GM18511 (cell line): ENCODE measurements around the gene STAP1.
A peak's percentile ranks its signal among the peaks of the same experiment; 100 is the strongest.

Source experiments
- ATAC-seq: cut with Tn5 transposase; IDR thresholded peaks from one replicate; pipeline ENCODE4 v1.9.1; 2021; ENCODE audit warnings: mild to moderate bottlenecking, moderate library complexity; ENCODE audit not compliant: unreplicated experiment

STAP1 gene

DNA sequence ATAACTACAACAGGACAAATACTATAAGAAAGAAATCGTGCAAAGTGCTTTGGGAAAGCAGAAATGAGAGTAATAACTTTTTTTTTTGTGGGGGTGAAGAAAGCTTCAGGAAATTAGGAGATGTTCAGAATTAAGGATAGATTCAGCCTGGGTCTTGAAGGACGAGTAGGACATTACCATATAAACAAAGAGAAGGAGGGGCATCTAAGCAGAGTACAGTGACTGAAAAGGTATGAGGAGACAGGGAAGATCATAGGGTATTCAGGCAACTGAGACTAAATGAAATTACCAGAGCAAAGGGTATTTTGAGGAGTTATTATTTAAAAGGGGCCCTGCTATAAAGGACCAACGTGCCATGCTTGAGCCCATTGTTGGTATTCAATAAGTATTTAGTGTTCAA is 3.1 kb upstream of the STAP1 start:
- ATAC-seq: no peak

GRCh38 chr4:67556436-67556835 is 2.1 kb upstream of the STAP1 start:
- ATAC-seq: no peak

DNA sequence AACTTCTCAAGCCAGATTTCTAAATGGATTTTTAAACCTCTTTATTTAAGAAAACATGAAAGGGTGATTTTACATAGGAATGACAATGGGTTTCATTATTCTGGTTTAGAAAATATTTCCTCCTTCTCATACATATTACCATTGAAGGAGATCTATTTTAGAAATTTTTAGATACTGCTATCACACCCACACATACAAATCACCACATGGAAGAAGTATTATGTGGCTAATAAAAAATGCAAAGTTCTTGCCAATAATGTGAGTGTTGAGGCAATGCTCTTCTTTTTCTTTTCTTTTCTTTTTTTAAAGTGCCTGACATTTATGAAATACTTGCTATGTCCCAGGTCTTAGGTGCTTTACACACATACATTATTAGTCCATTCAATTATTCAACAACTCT is 6.8 kb downstream of the STAP1 start:
- ATAC-seq: no peak

DNA sequence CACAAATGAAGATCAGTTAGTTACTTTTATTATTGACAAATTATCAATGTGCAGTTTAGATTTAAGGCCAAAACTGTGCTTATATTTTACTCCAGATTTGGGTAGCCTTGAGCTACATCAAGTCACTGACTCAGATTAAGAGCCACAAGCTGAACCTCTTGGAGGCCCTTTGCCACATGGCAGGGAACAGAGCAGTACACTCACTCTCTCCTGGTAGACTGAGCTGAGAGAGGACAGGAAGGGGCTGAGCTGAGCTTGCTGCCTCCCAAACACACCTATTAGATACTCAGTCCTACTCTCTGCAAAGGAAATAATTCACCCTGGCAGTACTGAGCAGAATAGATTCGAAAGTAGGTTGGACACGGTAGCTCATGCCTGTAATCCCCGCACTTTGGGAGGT is 7.8 kb downstream of the STAP1 start:
- no peak for ATAC-seq

DNA sequence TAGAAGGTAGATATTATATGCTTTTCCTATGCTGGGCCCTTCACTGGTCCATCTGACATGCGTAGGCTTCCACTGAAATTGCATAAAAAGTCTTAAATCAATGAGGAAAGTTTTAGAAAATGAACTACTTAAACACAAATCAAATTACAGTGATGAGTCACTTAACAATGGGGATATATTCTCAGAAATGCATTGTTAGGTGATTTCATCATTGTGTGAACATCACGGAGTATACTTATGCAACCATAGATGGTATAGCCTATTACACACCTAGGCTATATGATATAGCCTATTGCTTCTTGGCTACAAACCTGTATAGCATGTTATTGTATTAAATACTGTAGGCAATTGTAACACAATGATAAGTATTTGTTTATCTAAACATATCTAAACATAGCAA is 10.3 kb downstream of the STAP1 start:
- no peak for ATAC-seq

GRCh38 chr4:67570537-67570936 is 12.0 kb downstream of the STAP1 start:
- no peak for ATAC-seq

DNA sequence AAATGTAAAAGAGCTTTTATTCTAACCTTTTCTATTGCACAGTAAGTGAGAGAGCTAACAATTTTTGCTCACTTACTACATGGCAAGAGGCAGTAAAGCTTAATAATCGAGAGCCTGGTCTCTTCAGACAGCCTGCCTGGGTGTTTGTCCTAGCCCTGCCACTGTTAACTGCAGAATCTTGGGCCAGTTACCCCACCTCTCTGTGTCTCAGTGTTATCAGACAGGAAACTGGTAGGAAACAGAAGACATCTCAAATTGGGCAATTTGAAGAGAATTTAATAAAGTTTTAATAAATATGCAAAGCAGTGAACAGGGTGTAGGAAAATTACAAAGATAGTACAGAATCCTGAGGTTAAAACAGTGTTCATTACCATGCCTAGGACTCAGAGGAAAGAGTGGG is 13.4 kb downstream of the STAP1 start:
- ATAC-seq: no peak

GRCh38 chr4:67573193-67573592 is 14.7 kb downstream of the STAP1 start:
- no peak for ATAC-seq

- ATAC-seq: peak; percentile 92
Measured at GRCh38 chr4:67575232-67576058, 16.9 kb downstream of the STAP1 start.

DNA sequence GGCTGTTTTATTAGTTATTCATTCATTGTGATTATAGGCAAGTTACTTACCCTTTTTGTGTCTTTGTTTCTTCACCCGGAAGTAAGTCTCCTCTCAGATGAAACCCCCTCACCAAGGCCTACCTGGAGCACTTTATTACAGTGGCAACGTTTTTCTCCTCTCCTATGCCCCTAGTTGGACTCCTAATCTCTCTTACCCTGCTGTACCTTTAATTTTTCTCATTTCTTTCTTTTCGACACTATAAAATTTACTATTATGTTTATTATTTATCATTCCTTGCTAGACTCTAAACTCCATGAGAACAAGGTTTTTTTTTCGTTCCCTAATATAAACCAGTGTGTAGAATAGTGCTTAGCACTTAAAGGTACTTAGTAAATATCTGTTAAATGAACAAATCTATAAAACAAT is 17.5 kb downstream of the STAP1 start:
- peak; percentile 5 for ATAC-seq

DNA sequence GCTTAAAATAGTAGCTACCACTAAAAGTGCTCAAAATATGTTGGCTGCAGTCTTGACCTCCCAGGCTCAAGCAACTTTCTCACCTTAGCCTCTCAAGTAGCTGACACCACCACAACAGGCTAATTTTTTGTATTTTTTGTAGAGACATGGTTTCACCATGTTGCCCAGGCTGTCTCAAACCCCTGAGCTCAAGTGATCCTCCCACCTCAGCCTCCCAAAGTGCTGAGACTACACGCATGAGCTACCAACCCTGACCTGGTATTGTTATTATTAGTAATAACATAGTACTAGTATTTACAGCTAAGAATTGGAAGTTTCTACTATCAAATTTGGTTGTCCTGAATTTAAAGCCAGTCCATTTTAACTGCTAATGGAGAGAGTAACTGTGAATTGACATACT is 18.0 kb downstream of the STAP1 start:
- ATAC-seq: peak; percentile 51

- peak; percentile 29 for ATAC-seq
Measured at GRCh38 chr4:67580577-67580976, 22.1 kb downstream of the STAP1 start.

DNA sequence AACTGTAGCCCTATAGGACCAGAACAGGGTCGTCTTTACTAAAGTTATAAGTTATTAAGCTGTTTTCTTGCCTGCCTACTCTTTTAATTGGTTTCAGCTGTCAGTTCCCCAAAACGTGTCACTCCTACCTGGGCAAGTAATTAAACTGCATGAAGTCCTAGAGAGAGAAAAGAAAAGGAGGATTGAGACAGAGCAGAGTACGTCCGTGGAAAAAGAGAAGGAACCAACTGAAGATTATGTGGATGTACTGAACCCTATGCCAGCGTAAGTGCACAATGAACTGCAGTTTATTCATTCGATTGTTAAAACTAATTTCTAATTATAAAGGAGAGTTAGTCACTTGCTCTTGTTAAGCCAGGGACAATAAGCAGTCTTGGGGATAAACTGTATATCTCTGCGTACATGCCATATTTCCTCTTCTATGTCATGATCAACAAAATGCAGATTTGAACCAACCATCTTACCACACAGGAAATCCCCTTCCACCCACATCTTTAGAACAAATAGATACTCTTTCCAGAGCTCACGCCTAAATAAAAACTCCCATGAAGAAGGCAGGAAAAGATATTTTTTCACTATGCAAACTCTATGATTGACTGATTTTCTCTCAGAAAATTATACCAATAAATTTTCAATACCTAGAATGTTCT is 22.8 kb downstream of the STAP1 start:
- peak; percentile 47 for ATAC-seq

- ATAC-seq: no peak
Measured at GRCh38 chr4:67581913-67582312, 23.4 kb downstream of the STAP1 start.

DNA sequence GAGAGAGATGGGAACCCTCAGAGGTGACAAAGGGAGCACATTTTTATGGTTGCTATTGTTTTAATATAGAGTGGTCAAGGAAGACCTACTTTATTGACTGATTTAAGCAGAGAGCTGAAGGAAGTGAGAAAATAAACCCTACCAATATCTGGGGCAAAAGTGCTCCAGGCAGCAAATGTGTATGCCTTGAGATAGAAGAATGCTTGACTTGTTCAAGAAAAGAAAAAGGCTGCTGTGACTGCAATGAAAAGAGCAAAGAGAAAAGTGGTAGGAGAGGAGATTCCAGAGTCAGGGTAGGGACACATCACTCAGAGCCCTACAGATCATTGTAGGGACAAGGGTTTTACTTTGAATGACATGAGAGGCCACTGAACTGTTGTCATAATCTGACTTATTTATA is 26.0 kb downstream of the STAP1 start:
- no peak for ATAC-seq

GRCh38 chr4:67587156-67587555 is 28.6 kb downstream of the STAP1 start:
- no peak for ATAC-seq

DNA sequence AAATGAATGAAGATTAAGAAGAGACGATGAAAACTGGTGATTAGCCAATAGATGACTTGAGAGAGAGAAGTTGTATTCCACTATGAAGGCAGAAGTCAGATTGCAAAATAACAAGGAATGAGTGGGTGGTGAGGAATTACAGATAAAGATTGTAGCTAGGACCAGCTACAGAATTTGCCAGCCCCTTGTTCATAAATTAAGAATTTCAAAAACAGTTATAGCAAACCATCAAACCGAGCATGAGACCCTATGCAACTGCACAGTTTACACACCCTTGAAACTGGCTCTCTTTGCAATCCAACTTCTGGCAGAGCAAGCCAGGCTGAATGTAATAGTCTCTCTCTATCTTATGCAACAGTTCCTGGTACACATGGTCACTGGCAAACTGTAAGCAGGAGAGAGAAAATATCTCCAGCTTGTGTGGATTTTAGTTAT is 35.2 kb downstream of the STAP1 start:
- ATAC-seq: no peak

GRCh38 chr4:67603310-67604028 is 44.9 kb downstream of the STAP1 start:
- no peak for ATAC-seq

- no peak for ATAC-seq
Measured at GRCh38 chr4:67604029-67604381, 45.5 kb downstream of the STAP1 start.

DNA sequence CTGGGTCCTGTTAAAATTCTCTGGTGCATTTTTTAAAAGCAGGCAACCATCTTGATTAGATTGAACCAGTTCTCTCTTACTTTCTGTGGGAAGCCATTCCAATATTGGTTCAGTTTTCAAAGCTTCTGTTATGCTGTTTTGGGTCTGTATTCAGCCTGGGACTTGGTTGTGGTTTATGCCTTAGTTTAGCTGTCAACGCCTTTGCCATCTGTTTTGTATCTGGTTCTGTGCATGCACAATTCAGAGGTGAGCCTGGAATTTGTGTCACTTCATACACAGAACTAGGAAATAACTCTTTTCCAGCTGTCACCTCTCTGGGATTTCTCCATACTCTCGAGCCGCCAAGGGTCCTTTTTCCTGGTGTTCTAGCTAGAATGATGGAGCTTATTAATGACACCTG is 46.2 kb downstream of the STAP1 start:
- ATAC-seq: no peak

GRCh38 chr4:67608027-67608426 is 49.5 kb downstream of the STAP1 start:
- no peak for ATAC-seq

- no peak for ATAC-seq
Measured at GRCh38 chr4:67614186-67614585, 55.7 kb downstream of the STAP1 start.
